Raji (cell line): ENCODE results near the gene CADPS.

Experiments
- POLR2A ChIP-seq: IDR thresholded peaks from 2 replicates; pipeline ENCODE4 v1.6.1; 2011; ENCODE audit warnings: low read depth, low read length, control low read depth; ENCODE audit not compliant: insufficient read depth

Gene CADPS

GRCh38 chr3:62874711-62875557, at the start of gene CADPS:
Gene CADPS (minus strand): TSS chr3:62875416. CDS start chr3:62875029, 387 bp downstream.
- peak; percentile 46; the same call in 1 of the 2 replicates for TF ChIP-seq POLR2A

GRCh38 chr3:62923066-62923465, 47.9 kb upstream of the CADPS start:
- no peak for TF ChIP-seq POLR2A

GRCh38 chr3:62922326-62922725, 47.1 kb upstream of the CADPS start:
- no peak for TF ChIP-seq POLR2A

GRCh38 chr3:62920466-62920784, 45.2 kb upstream of the CADPS start:
- TF ChIP-seq POLR2A = no peak

GRCh38 chr3:62919784-62920465, 44.7 kb upstream of the CADPS start:
- TF ChIP-seq POLR2A = no peak

- TF ChIP-seq POLR2A = no peak
Observed at GRCh38 chr3:62918777-62919176, 43.6 kb upstream of the CADPS start.

- no peak for TF ChIP-seq POLR2A
Observed at GRCh38 chr3:62918131-62918530, 42.9 kb upstream of the CADPS start.

- no peak for TF ChIP-seq POLR2A
Observed at GRCh38 chr3:62911526-62911925, 36.3 kb upstream of the CADPS start.

- no peak for TF ChIP-seq POLR2A
Observed at GRCh38 chr3:62905331-62905730, 30.1 kb upstream of the CADPS start.

- no peak for TF ChIP-seq POLR2A
Observed at GRCh38 chr3:62898530-62899496, 23.6 kb upstream of the CADPS start.

- no peak for TF ChIP-seq POLR2A
Observed at GRCh38 chr3:62895901-62896300, 20.7 kb upstream of the CADPS start.

- TF ChIP-seq POLR2A = no peak
Observed at GRCh38 chr3:62892951-62893350, 17.7 kb upstream of the CADPS start.

- TF ChIP-seq POLR2A = no peak
Observed at GRCh38 chr3:62892045-62892444, 16.8 kb upstream of the CADPS start.

GRCh38 chr3:62888778-62889177, 13.6 kb upstream of the CADPS start:
- no peak for TF ChIP-seq POLR2A

GRCh38 chr3:62888180-62888579, 13.0 kb upstream of the CADPS start:
- TF ChIP-seq POLR2A = no peak
